ENCODE results near the gene ADORA1. TPM values are rescaled to one million over a fixed set of nuclear protein-coding genes. Genes with fewer than 3 reads are reported as not detected.

The ADORA1 gene
- total RNA-seq = 10 to 100 TPM in 1 of 2 donors, under 1 TPM in 1; 0.27 to 47.3 TPM

GRCh38 chr1:203127666-203128430, at the start of gene ADORA1:
ADORA1 (plus strand) TSS chr1:203127726; CDS start chr1:203128842, 1,116 bp downstream.
- under 1% methylated on average over 45 of the region's 51 CpGs for WGBS
- intact Hi-C loops (cut with DNase I) = no loop called here
- Histone ChIP-seq H3K4me1 (replicated peaks) (peaks cover 6% of the 10 kb centered on the region), H3K27me3 (replicated peaks; ENCODE audit: insufficient read depth) (peaks cover 10% of the 10 kb centered on the region), H3K27ac (no peak within 1 kb of the TSS), H3K9me3 (no peaks in the 10 kb centered on the region), H3K4me3 (peak within 1 kb of the TSS; percentile 19 to 23), H3K36me3 (no peaks in the 10 kb centered on the region)
- DNase-seq (ENCODE audit: low spot score) = peak; percentile 24
- TF ChIP-seq POLR2A (IDR thresholded peaks at IDR 0.05) = no peak
- peak in 1 of 4 experiments; percentile 15 for TF ChIP-seq CTCF (IDR thresholded peaks at IDR 0.05)

DNA sequence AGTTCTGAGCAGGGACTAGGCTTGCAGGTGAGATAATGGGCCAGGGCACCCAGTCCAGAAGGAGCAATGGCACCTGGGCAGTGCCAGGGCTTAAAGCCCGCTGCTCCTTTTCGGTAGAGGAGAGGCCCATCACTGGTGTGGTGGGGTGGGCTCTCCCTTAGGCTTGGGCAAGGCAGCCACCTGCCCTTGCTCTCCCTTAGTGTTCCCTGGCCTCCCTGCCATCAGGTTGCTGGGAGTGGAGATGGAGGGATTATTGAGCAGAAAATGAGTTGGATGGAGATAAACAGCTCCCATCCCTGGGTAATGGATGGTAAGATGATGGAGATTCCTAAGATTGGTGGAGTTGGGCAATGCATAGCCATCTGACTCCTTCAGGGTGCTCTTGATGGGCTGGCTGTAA, 49.6 kb upstream of the ADORA1 start:
- no peak overlapping the region for H3K4me3 ChIP-seq
- DNase-seq (ENCODE audit: low spot score) = no peak
- WGBS = 90% methylated on average over 2 of the region's 2 CpGs
- no peaks in the 10 kb centered on the region for H3K4me1 ChIP-seq (replicated peaks)
- H3K27me3 ChIP-seq (replicated peaks; ENCODE audit: insufficient read depth) = no peaks in the 10 kb centered on the region
- no peak for TF ChIP-seq POLR2A (IDR thresholded peaks at IDR 0.05)
- no peak for TF ChIP-seq POLR2AphosphoS5 (IDR thresholded peaks at IDR 0.05)
- TF ChIP-seq CTCF (IDR thresholded peaks at IDR 0.05) = no peak
- intact Hi-C loops (cut with DNase I) = no loop called here
- no peaks in the 10 kb centered on the region for H3K36me3 ChIP-seq
- H3K27ac ChIP-seq = no peak overlapping the region
- H3K9me3 ChIP-seq = no peaks in the 10 kb centered on the region

DNA sequence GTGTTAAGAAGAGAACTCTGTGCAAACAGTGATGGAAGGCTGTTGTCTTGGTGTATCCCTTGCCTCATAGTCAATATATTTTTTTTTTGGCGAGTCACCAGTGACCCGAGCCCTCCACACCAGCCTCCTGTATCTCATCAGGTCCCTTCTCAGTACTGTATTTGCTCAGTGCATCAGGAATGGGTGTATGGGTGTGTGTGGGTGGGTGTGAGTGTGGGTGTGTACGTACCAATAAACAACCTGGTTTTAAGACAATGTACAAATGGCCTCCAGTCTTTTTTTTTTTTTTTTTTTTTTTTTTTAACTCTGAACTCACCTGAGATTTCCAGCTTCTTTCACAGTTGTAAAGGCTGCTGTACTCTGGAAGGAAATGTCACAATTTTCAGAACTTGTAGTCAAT, 49.0 kb upstream of the ADORA1 start:
- H3K9me3 ChIP-seq = no peaks in the 10 kb centered on the region
- no peak for DNase-seq (ENCODE audit: low spot score)
- intact Hi-C loops (cut with DNase I) = no loop called here
- TF ChIP-seq POLR2AphosphoS5 (IDR thresholded peaks at IDR 0.05) (no peak), POLR2A (IDR thresholded peaks at IDR 0.05) (no peak), CTCF (IDR thresholded peaks at IDR 0.05) (no peak)
- H3K4me3 ChIP-seq = no peak overlapping the region
- H3K4me1 ChIP-seq (replicated peaks) = no peaks in the 10 kb centered on the region
- H3K36me3 ChIP-seq = no peaks in the 10 kb centered on the region
- WGBS = 85% methylated on average over 3 of the region's 3 CpGs
- H3K27me3 ChIP-seq (replicated peaks; ENCODE audit: insufficient read depth) = no peaks in the 10 kb centered on the region
- no peak overlapping the region for H3K27ac ChIP-seq

- WGBS = 97% methylated on average over 5 of the region's 5 CpGs
- Histone ChIP-seq H3K27me3 (replicated peaks; ENCODE audit: insufficient read depth) (no peaks in the 10 kb centered on the region), H3K27ac (no peak overlapping the region), H3K4me1 (replicated peaks) (no peaks in the 10 kb centered on the region), H3K36me3 (no peaks in the 10 kb centered on the region), H3K9me3 (no peaks in the 10 kb centered on the region), H3K4me3 (no peak overlapping the region)
- TF ChIP-seq POLR2A (IDR thresholded peaks at IDR 0.05) = no peak
- TF ChIP-seq POLR2AphosphoS5 (IDR thresholded peaks at IDR 0.05) = no peak
- no peak for TF ChIP-seq CTCF (IDR thresholded peaks at IDR 0.05)
- no peak for DNase-seq (ENCODE audit: low spot score)
- intact Hi-C loops (cut with DNase I) = no loop called here
Observed at GRCh38 chr1:203080456-203080855, 47.1 kb upstream of the ADORA1 start.

All from prostate gland (tissue), 2 donors.